ENCODE data around the gene ADAM17.
"Not testable (repeated sequence)": the region's sequence is repeated elsewhere in the genome, so short reads cannot be mapped to it uniquely, and the experiment has no call there.

Gene ADAM17

GRCh38 chr2:9519250-9519649 lies 36.4 kb downstream of the ADAM17 start:
- Histone ChIP-seq H3K36me3 (ENCODE audit: control insufficient read depth, insufficient read depth, low read length) (peaks cover 70% of the 10 kb centered on the region), H3K9ac (ENCODE audit: low read depth, low read length) (no peak overlapping the region), H3K4me3 (ENCODE audit: low read depth, low read length) (no peak overlapping the region), H3K27me3 (ENCODE audit: control insufficient read depth, insufficient read depth, low read length) (no peaks in the 10 kb centered on the region), H3K27ac (ENCODE audit: low read depth, low read length) (no peak overlapping the region), H3K4me1 (ENCODE audit: control insufficient read depth, insufficient read depth, low read length) (no peaks in the 10 kb centered on the region), H3K9me3 (ENCODE audit: control insufficient read depth, insufficient read depth, low read length) (no peaks in the 10 kb centered on the region)

GRCh38 chr2:9518780-9519179 lies 36.9 kb downstream of the ADAM17 start:
- Histone ChIP-seq H3K27ac (ENCODE audit: low read depth, low read length) (no peak overlapping the region), H3K9ac (ENCODE audit: low read depth, low read length) (no peak overlapping the region), H3K27me3 (ENCODE audit: control insufficient read depth, insufficient read depth, low read length) (no peaks in the 10 kb centered on the region), H3K4me3 (ENCODE audit: low read depth, low read length) (no peak overlapping the region), H3K36me3 (ENCODE audit: control insufficient read depth, insufficient read depth, low read length) (peaks cover 65% of the 10 kb centered on the region), H3K9me3 (ENCODE audit: control insufficient read depth, insufficient read depth, low read length) (no peaks in the 10 kb centered on the region), H3K4me1 (ENCODE audit: control insufficient read depth, insufficient read depth, low read length) (no peaks in the 10 kb centered on the region)

GRCh38 chr2:9518163-9518562 lies 37.5 kb downstream of the ADAM17 start:
- H3K9me3 ChIP-seq (ENCODE audit: control insufficient read depth, insufficient read depth, low read length): no peaks in the 10 kb centered on the region
- no peaks in the 10 kb centered on the region for H3K4me1 ChIP-seq (ENCODE audit: control insufficient read depth, insufficient read depth, low read length)
- peaks cover 65% of the 10 kb centered on the region for H3K36me3 ChIP-seq (ENCODE audit: control insufficient read depth, insufficient read depth, low read length)

GRCh38 chr2:9517118-9517782 lies 38.4 kb downstream of the ADAM17 start:
- Histone ChIP-seq H3K4me1 (ENCODE audit: control insufficient read depth, insufficient read depth, low read length) (no peaks in the 10 kb centered on the region), H3K4me3 (ENCODE audit: low read depth, low read length) (no peak overlapping the region), H3K27me3 (ENCODE audit: control insufficient read depth, insufficient read depth, low read length) (no peaks in the 10 kb centered on the region), H3K9ac (ENCODE audit: low read depth, low read length) (no peak overlapping the region), H3K27ac (ENCODE audit: low read depth, low read length) (no peak overlapping the region), H3K36me3 (ENCODE audit: control insufficient read depth, insufficient read depth, low read length) (peaks cover 61% of the 10 kb centered on the region), H3K9me3 (ENCODE audit: control insufficient read depth, insufficient read depth, low read length) (no peaks in the 10 kb centered on the region)

More at GRCh38 chr2:9518163-9518562, 37.5 kb downstream of the ADAM17 start:
- no peaks in the 10 kb centered on the region for H3K27me3 ChIP-seq (ENCODE audit: control insufficient read depth, insufficient read depth, low read length)
- H3K27ac ChIP-seq (ENCODE audit: low read depth, low read length): no peak overlapping the region
- H3K9ac ChIP-seq (ENCODE audit: low read depth, low read length): no peak overlapping the region
- H3K4me3 ChIP-seq (ENCODE audit: low read depth, low read length): no peak overlapping the region

- H3K27me3 ChIP-seq (ENCODE audit: control insufficient read depth, insufficient read depth, low read length); H3K9ac ChIP-seq (ENCODE audit: low read depth, low read length); H3K4me1 ChIP-seq (ENCODE audit: control insufficient read depth, insufficient read depth, low read length); H3K27ac ChIP-seq (ENCODE audit: low read depth, low read length); H3K4me3 ChIP-seq (ENCODE audit: low read depth, low read length); H3K9me3 ChIP-seq (ENCODE audit: control insufficient read depth, insufficient read depth, low read length): not testable (repeated sequence)
- peaks cover 38% of the 10 kb centered on the region for H3K36me3 ChIP-seq (ENCODE audit: control insufficient read depth, insufficient read depth, low read length)
Measured at GRCh38 chr2:9513946-9514345, 41.7 kb downstream of the ADAM17 start.

GRCh38 chr2:9508931-9509330 lies 46.7 kb downstream of the ADAM17 start:
- Histone ChIP-seq H3K27me3 (ENCODE audit: control insufficient read depth, insufficient read depth, low read length) (no peaks in the 10 kb centered on the region), H3K9ac (ENCODE audit: low read depth, low read length) (no peak overlapping the region), H3K27ac (ENCODE audit: low read depth, low read length) (no peak overlapping the region), H3K4me1 (ENCODE audit: control insufficient read depth, insufficient read depth, low read length) (no peaks in the 10 kb centered on the region), H3K9me3 (ENCODE audit: control insufficient read depth, insufficient read depth, low read length) (no peaks in the 10 kb centered on the region), H3K36me3 (ENCODE audit: control insufficient read depth, insufficient read depth, low read length) (peaks cover 37% of the 10 kb centered on the region), H3K4me3 (ENCODE audit: low read depth, low read length) (no peak overlapping the region)

- Histone ChIP-seq H3K9ac (ENCODE audit: low read depth, low read length) (no peak overlapping the region), H3K4me3 (ENCODE audit: low read depth, low read length) (no peak overlapping the region), H3K27ac (ENCODE audit: low read depth, low read length) (no peak overlapping the region), H3K27me3 (ENCODE audit: control insufficient read depth, insufficient read depth, low read length) (no peaks in the 10 kb centered on the region), H3K36me3 (ENCODE audit: control insufficient read depth, insufficient read depth, low read length) (peaks cover 66% of the 10 kb centered on the region), H3K9me3 (ENCODE audit: control insufficient read depth, insufficient read depth, low read length) (no peaks in the 10 kb centered on the region), H3K4me1 (ENCODE audit: control insufficient read depth, insufficient read depth, low read length) (no peaks in the 10 kb centered on the region)
Measured at GRCh38 chr2:9498210-9498609, 57.4 kb downstream of the ADAM17 start.

- no peak overlapping the region for H3K27ac ChIP-seq (ENCODE audit: low read depth, low read length)
- no peaks in the 10 kb centered on the region for H3K27me3 ChIP-seq (ENCODE audit: control insufficient read depth, insufficient read depth, low read length)
- H3K36me3 ChIP-seq (ENCODE audit: control insufficient read depth, insufficient read depth, low read length): peaks cover 71% of the 10 kb centered on the region
- no peak overlapping the region for H3K4me3 ChIP-seq (ENCODE audit: low read depth, low read length)
- no peak overlapping the region for H3K9ac ChIP-seq (ENCODE audit: low read depth, low read length)
- H3K9me3 ChIP-seq (ENCODE audit: control insufficient read depth, insufficient read depth, low read length): no peaks in the 10 kb centered on the region
- H3K4me1 ChIP-seq (ENCODE audit: control insufficient read depth, insufficient read depth, low read length): no peaks in the 10 kb centered on the region
Measured at GRCh38 chr2:9497017-9497416, 58.6 kb downstream of the ADAM17 start.

GRCh38 chr2:9494081-9494480 lies 61.5 kb downstream of the ADAM17 start:
- no peaks in the 10 kb centered on the region for H3K9me3 ChIP-seq (ENCODE audit: control insufficient read depth, insufficient read depth, low read length)
- peaks cover 81% of the 10 kb centered on the region for H3K36me3 ChIP-seq (ENCODE audit: control insufficient read depth, insufficient read depth, low read length)
- H3K4me3 ChIP-seq (ENCODE audit: low read depth, low read length): no peak overlapping the region
- no peaks in the 10 kb centered on the region for H3K4me1 ChIP-seq (ENCODE audit: control insufficient read depth, insufficient read depth, low read length)
- H3K9ac ChIP-seq (ENCODE audit: low read depth, low read length): no peak overlapping the region
- no peaks in the 10 kb centered on the region for H3K27me3 ChIP-seq (ENCODE audit: control insufficient read depth, insufficient read depth, low read length)
- H3K27ac ChIP-seq (ENCODE audit: low read depth, low read length): no peak overlapping the region

- Histone ChIP-seq H3K4me1 (ENCODE audit: control insufficient read depth, insufficient read depth, low read length) (no peaks in the 10 kb centered on the region), H3K4me3 (ENCODE audit: low read depth, low read length) (no peak overlapping the region), H3K36me3 (ENCODE audit: control insufficient read depth, insufficient read depth, low read length) (peaks cover 83% of the 10 kb centered on the region), H3K27me3 (ENCODE audit: control insufficient read depth, insufficient read depth, low read length) (no peaks in the 10 kb centered on the region), H3K9me3 (ENCODE audit: control insufficient read depth, insufficient read depth, low read length) (no peaks in the 10 kb centered on the region), H3K9ac (ENCODE audit: low read depth, low read length) (no peak overlapping the region), H3K27ac (ENCODE audit: low read depth, low read length) (no peak overlapping the region)
Measured at GRCh38 chr2:9493478-9493877, 62.2 kb downstream of the ADAM17 start.

GRCh38 chr2:9492927-9493326 lies 62.7 kb downstream of the ADAM17 start:
- H3K36me3 ChIP-seq (ENCODE audit: control insufficient read depth, insufficient read depth, low read length): peaks cover 83% of the 10 kb centered on the region
- H3K4me3 ChIP-seq (ENCODE audit: low read depth, low read length): no peak overlapping the region
- H3K4me1 ChIP-seq (ENCODE audit: control insufficient read depth, insufficient read depth, low read length): no peaks in the 10 kb centered on the region
- H3K27ac ChIP-seq (ENCODE audit: low read depth, low read length): no peak overlapping the region
- H3K27me3 ChIP-seq (ENCODE audit: control insufficient read depth, insufficient read depth, low read length): no peaks in the 10 kb centered on the region
- H3K9me3 ChIP-seq (ENCODE audit: control insufficient read depth, insufficient read depth, low read length): no peaks in the 10 kb centered on the region
- H3K9ac ChIP-seq (ENCODE audit: low read depth, low read length): no peak overlapping the region
